Measurements from ENCODE around the gene NDUFA11. TPM values are rescaled to one million over a fixed set of nuclear protein-coding genes. Genes with fewer than 3 reads are reported as not detected.
A peak's percentile ranks its signal among the peaks of the same experiment; 100 is the strongest.

Gene NDUFA11
- total RNA-seq, 4 donors from 2014 or later = 149 to 352 (median 235) TPM

GRCh38 chr19:5951338-5951861 lies 47.8 kb upstream of the NDUFA11 start:
- no peak for DNase-seq

GRCh38 chr19:5950741-5951140 lies 47.2 kb upstream of the NDUFA11 start:
- in situ Hi-C loops (cut with MboI; ENCODE audit: low pct_ligation_motif_present in 1 of 4, low pct_unique_long_range_greater_than_20kb in 1 of 4, low sequenced_read_pairs in 3 of 4) = no loop called here
- WGBS, 2 donors (ENCODE audit: low coverage in 1 of 2) = 75 to 100% methylated on average over 3 of the region's 3 CpGs
- Histone ChIP-seq H3K4me1 (peaks cover 73 to 94% (median 88%) of the 10 kb centered on the region in 4 donors), H3K9me3 (no peaks in the 10 kb centered on the region), H3K27ac (peak overlapping the region; percentile 74 to 89 (median 81)), H3K27me3 (no peaks in the 10 kb centered on the region), H3K4me3 (no peak overlapping the region), H3K36me3 (no peaks in the 10 kb centered on the region)
- intact Hi-C loops (cut with DNase I; ENCODE audit: low total_unique reads) = no loop called here
- TF ChIP-seq POLR2AphosphoS5 (IDR thresholded peaks at IDR 0.05) (no peak), CTCF (IDR thresholded peaks at IDR 0.05) (no peak), POLR2A (IDR thresholded peaks at IDR 0.05) (no peak), EP300 (IDR thresholded peaks at IDR 0.05; ENCODE audit: low read depth) (no peak)
- no peak for DNase-seq

More at GRCh38 chr19:5951338-5951861, 47.8 kb upstream of the NDUFA11 start:
- in situ Hi-C loops (cut with MboI; ENCODE audit: low pct_ligation_motif_present in 1 of 4, low pct_unique_long_range_greater_than_20kb in 1 of 4, low sequenced_read_pairs in 3 of 4) = no loop called here
- Histone ChIP-seq H3K9me3 (no peaks in the 10 kb centered on the region), H3K27ac (peak overlapping the region; percentile 74 to 88 (median 80)), H3K36me3 (no peaks in the 10 kb centered on the region), H3K4me3 (no peak overlapping the region), H3K27me3 (no peaks in the 10 kb centered on the region), H3K4me1 (peaks cover 73 to 98% (median 90%) of the 10 kb centered on the region in 4 donors)
- TF ChIP-seq CTCF (IDR thresholded peaks at IDR 0.05) (no peak), POLR2AphosphoS5 (IDR thresholded peaks at IDR 0.05) (no peak), POLR2A (IDR thresholded peaks at IDR 0.05) (no peak), EP300 (IDR thresholded peaks at IDR 0.05; ENCODE audit: low read depth) (no peak)
- intact Hi-C loops (cut with DNase I; ENCODE audit: low total_unique reads) = no loop called here
- 7 to 60% methylated on average over 2 to 19 of the region's 19 CpGs for WGBS, 2 donors (ENCODE audit: low coverage in 1 of 2)

- no peak for TF ChIP-seq POLR2AphosphoS5 (IDR thresholded peaks at IDR 0.05)
- no peak for TF ChIP-seq EP300 (IDR thresholded peaks at IDR 0.05; ENCODE audit: low read depth)
- no peak for TF ChIP-seq POLR2A (IDR thresholded peaks at IDR 0.05)
- no peak for TF ChIP-seq CTCF (IDR thresholded peaks at IDR 0.05)
- H3K4me3 ChIP-seq = no peak overlapping the region
- DNase-seq = no peak
- no peaks in the 10 kb centered on the region for H3K9me3 ChIP-seq
- WGBS, 2 donors (ENCODE audit: low coverage in 1 of 2) = 85% methylated on average over 13 of the region's 13 CpGs; no CpG with 5 or more reads in 1 of the 2 donors
- in situ Hi-C loops (cut with MboI; ENCODE audit: low pct_ligation_motif_present in 1 of 4, low pct_unique_long_range_greater_than_20kb in 1 of 4, low sequenced_read_pairs in 3 of 4) = no loop called here
- H3K27me3 ChIP-seq = no peaks in the 10 kb centered on the region
- H3K36me3 ChIP-seq = no peaks in the 10 kb centered on the region
- H3K4me1 ChIP-seq = peaks cover 66 to 85% (median 81%) of the 10 kb centered on the region in 4 donors
- intact Hi-C loops (cut with DNase I; ENCODE audit: low total_unique reads) = no loop called here
- peak overlapping the region; percentile 74 to 89 (median 81) for H3K27ac ChIP-seq
These were observed 46.3 kb upstream of the NDUFA11 start for GRCh38 chr19:5949792-5950305.

GRCh38 chr19:5948752-5949564 lies 45.4 kb upstream of the NDUFA11 start:
- in situ Hi-C loops (cut with MboI; ENCODE audit: low pct_ligation_motif_present in 1 of 4, low pct_unique_long_range_greater_than_20kb in 1 of 4, low sequenced_read_pairs in 3 of 4) = no loop called here

More at GRCh38 chr19:5948752-5949564, 45.4 kb upstream of the NDUFA11 start:
- H3K36me3 ChIP-seq = no peaks in the 10 kb centered on the region
- H3K4me1 ChIP-seq = peaks cover 60 to 83% (median 73%) of the 10 kb centered on the region in 4 donors
- H3K4me3 ChIP-seq = no peak overlapping the region
- H3K9me3 ChIP-seq = no peaks in the 10 kb centered on the region
- intact Hi-C loops (cut with DNase I; ENCODE audit: low total_unique reads) = no loop called here
- TF ChIP-seq POLR2AphosphoS5 (IDR thresholded peaks at IDR 0.05) = peak in 2 of 3 donors; percentile 20 to 26
- no peak for TF ChIP-seq CTCF (IDR thresholded peaks at IDR 0.05)
- TF ChIP-seq EP300 (IDR thresholded peaks at IDR 0.05; ENCODE audit: low read depth) = peak; percentile 32
- TF ChIP-seq POLR2A (IDR thresholded peaks at IDR 0.05) = no peak
- WGBS, 2 donors (ENCODE audit: low coverage in 1 of 2) = 53 to 57% methylated on average over 8 to 13 of the region's 13 CpGs
- peak overlapping the region; percentile 74 to 89 (median 81) for H3K27ac ChIP-seq
- H3K27me3 ChIP-seq = no peaks in the 10 kb centered on the region
- DNase-seq = no peak
